Stimulated activated CD4-positive, alpha-beta T cell treated with anti-CD3 and anti-CD28 coated beads, Interleukin-2, amount 100 ng/mL, for 48 hours (primary cell): ENCODE measurements around the gene STRN3.
"Not testable (repeated sequence)": the region's sequence is repeated elsewhere in the genome, so short reads cannot be mapped to it uniquely, and the experiment has no call there.

Experiments
- DNase-seq, 2 donors: peaks; one replicate each; pipeline ENCODE4 v3.0.0-alpha.2; 2020

The STRN3 gene, protein sequence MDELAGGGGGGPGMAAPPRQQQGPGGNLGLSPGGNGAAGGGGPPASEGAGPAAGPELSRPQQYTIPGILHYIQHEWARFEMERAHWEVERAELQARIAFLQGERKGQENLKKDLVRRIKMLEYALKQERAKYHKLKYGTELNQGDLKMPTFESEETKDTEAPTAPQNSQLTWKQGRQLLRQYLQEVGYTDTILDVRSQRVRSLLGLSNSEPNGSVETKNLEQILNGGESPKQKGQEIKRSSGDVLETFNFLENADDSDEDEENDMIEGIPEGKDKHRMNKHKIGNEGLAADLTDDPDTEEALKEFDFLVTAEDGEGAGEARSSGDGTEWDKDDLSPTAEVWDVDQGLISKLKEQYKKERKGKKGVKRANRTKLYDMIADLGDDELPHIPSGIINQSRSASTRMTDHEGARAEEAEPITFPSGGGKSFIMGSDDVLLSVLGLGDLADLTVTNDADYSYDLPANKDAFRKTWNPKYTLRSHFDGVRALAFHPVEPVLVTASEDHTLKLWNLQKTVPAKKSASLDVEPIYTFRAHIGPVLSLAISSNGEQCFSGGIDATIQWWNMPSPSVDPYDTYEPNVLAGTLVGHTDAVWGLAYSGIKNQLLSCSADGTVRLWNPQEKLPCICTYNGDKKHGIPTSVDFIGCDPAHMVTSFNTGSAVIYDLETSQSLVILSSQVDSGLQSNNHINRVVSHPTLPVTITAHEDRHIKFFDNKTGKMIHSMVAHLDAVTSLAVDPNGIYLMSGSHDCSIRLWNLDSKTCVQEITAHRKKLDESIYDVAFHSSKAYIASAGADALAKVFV

GRCh38 chr14:31026077-31026449 lies at the start of gene STRN3:
STRN3 (minus strand) TSS chr14:31026379; CDS start chr14:31026185, 194 bp downstream.
- no peak for DNase-seq

DNA sequence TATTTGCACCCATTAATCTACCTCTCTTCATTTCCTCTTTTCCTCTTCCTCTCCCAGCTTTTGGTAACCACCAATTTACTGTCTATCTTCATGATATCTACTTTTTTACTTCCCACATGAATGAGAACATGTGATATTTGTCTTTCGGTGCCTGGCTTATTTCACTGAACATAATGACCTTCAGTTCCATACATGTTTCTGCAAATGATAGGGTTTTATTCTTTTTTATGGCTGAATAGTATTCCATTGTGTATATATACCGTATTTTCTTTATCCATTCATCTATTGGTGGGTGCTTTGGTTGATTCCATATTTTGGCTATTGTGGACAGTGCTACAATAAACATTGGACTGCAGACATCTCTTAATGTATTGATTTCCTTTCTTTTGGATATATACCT lies 49.0 kb upstream of the STRN3 start:
- no peak for DNase-seq

DNA sequence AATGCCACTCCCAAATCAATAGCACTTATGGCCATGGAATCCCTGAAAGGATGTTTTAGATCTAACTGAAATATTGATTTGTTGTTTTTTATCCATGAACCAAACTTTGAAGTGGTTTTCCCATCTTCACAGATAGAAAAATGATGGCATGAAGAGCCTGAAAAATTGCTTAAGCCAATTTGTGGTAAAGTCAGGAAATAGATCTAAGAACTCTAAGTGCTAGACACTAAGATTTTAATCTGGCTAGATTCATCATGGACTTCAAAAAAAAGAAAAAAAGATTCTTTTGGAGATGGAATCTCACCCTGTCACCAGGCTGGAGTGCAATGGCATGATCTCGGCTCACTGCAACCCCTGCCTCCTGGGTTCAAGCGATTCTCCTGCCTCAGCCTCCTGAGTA lies 45.0 kb upstream of the STRN3 start:
- no peak for DNase-seq

- no peak for DNase-seq
Measured at GRCh38 chr14:31070431-31070830, 44.3 kb upstream of the STRN3 start.

- no peak for DNase-seq
Measured at GRCh38 chr14:31069343-31069742, 43.2 kb upstream of the STRN3 start.

DNA sequence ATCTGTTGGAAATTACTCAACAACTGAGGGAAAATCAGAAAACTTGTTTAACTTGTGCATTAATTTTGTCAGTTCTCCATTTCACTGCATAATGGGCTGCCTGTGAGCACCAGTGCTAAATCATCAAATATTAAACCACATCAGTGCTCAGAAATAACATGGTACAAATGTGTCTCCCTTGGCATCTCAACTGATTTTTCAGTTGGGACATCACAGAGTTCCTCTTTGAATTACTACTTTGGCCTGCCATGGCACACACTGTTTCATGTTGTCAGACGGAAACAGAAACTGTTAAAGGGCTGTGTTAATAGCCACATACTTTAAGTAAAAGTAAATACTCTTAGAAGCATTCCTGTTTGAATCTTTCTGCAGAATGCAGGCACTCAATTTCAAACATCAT lies 42.1 kb upstream of the STRN3 start:
- no peak for DNase-seq

- DNase-seq: not testable (repeated sequence)
Measured at GRCh38 chr14:31062908-31063307, 36.7 kb upstream of the STRN3 start.

GRCh38 chr14:31060253-31060875 lies 34.2 kb upstream of the STRN3 start:
- DNase-seq: no peak

DNA sequence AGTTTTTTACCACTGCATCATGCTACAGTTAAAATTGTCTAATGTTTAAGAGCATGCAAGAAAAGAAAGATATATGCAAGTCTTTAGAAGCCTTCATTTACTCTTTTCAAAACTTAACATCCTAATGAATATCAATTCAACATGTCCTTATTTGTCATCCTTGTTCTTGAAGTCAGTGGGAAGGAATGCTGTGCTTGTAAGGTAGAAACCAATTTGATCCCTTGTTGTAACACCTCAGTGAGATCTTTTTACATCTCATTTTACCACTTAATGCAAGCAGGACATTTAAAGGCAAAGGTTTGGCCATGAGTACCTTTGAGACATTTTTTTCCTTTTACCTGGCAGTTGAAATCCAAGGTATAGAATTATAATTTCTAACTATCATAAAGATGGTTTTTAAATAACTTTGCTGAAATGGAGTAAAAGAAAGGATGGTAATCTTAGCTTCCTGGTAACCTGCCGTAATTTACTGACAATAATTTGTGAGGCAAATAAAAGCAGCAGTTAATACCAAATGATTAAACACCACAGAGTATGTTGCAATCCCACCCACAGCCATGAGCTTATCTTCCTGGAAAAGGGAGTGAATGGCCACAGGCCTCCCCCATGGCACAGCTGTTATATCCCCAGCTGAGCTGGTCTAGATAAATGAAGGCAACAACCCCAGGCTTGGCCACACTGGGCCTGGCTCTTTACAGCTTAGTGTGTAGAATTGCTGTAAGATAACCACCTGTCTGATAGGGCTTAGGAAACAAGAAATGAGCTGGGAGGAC lies 33.2 kb upstream of the STRN3 start:
- no peak for DNase-seq

DNA sequence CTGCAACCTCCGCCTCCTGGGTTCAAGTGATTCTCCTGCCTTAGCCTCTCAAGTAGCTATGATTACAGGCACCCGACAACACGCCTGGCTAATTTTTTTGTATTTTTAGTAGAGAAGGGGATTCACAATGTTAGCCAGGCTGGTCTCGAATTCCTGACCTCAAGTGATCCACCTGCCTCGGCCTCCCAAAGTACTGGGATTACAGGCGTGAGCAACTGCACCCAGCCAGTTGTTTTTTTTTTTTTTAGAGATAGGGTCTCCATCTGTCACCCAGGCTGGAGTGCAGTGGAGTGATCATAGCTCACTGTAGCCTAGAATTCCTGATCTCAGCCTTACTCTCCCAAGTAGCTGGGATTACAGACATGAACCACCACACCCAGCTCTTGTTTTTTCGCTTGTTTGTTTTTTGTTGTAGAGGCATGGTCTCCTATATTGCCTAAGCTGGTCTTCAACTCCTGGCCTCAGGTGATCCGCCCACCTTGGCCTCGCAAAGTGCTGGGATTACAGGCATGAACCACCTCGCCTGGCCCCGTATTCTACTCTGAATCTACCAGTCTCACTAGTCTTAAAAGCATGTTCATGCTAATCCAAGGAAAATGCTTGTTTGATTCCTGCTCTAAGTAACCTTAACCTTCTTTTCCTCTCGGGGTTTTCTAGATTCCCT lies 31.7 kb upstream of the STRN3 start:
- DNase-seq: no peak

DNA sequence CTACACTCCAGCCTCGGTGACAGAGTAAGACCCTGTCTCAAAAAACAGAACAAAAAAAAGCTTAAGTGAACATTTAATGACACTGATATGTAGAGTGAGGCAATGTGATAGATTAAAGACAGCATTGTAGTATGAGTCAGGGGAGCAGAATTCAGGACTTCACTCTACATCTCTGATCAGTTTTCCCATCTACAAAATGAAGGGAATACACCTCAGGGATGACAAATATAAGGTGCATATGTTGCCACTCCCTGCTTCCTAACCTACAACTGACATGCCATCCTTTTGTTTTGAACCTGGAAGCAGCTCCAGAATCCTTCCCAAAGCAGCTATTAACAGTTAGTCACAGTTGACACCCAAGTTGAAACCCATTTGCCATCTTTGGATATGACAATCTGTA lies 30.9 kb upstream of the STRN3 start:
- DNase-seq: no peak

GRCh38 chr14:31052905-31053586 lies 26.9 kb upstream of the STRN3 start:
- not testable (repeated sequence) for DNase-seq

GRCh38 chr14:31051511-31051910 lies 25.3 kb upstream of the STRN3 start:
- no peak for DNase-seq

DNA sequence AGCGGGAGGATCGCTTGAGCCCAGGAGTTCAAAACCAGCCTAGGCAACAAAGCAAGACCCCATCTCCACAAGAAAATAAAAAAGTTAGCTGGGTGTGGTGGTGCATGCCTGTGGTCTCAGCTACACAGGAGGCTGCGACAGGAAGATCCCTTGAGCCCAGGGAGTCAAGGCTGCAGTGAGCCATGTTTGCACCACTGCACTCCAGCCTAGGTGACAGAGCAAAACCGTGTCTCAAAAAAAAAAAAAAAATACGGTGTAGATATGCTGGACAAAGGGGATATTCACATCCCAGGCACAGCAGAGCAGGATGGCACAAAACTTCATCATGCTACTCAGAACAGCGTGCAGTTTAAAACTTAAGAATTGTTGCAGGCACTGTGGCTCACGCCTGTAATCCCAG lies 24.8 kb upstream of the STRN3 start:
- DNase-seq: no peak

- DNase-seq: no peak
Measured at GRCh38 chr14:31047503-31047902, 21.3 kb upstream of the STRN3 start.

DNA sequence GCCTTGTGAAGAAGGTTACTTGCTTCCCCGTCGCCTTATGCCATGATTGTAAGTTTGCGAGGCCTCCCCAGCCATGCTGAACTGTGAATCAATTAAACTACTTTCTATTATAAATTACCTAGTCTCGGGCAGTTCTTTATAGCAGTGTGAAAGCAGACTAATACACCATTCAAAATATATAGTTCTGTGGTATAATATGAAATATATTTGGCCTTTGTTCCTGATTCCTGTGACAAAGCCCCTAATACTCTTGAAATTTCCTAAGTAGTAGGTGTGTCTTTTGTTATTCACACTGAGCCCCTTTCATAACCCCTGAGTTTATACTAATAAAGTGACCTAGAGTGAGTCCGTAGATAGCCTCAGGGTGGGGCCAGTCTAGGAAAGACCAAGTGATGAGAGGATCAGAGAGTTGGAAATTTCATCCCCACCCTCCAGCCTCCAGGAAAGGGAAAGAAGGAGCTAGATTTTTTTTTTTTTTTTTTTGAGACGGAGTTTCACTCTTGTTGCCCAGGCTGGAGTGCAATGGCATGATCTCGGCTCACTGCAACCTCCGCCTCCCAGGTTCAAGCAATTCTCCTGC lies 19.4 kb upstream of the STRN3 start:
- no peak for DNase-seq

DNA sequence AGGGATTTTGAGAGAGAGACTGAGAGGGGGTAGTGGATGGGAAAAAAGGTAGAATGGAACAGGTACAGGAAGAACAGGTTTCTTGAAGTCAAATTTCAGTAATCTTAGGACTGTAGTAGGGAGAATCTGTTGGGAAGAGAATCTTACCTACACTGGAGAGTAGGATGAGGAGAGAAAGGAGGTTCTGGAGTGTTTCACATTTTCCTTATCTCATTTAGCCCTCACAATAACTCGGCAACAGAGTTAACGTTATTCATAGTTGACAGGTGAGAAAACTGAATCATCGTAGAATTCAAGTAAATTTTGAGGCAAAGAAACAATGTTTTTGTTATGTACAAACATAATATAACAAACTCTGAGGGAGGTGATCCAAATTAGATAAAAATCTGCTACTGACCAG lies 17.2 kb upstream of the STRN3 start:
- DNase-seq: no peak

DNA sequence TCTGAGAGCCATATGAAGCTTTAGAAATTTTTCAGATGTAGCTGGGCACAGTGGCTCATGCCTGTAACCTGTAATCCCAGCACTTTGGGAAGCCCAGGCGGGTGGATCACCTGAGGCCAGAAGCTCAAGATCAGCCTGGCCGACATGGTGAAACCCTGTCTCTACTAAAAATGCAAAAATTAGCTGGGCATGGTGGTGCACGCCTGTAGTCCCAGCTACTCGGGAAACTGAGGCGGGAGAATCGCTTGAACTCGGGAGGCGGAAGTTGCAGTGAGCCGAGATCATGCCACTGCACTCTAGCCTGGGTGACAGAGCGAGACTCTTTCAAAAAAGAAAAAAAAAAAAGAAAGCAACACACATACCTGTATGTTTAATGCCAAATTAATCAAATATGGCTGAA lies 16.7 kb upstream of the STRN3 start:
- not testable (repeated sequence) for DNase-seq

GRCh38 chr14:31042300-31042699 lies 16.1 kb upstream of the STRN3 start:
- DNase-seq: no peak

- DNase-seq: no peak
Measured at GRCh38 chr14:31038521-31039166, 12.5 kb upstream of the STRN3 start.

GRCh38 chr14:31037709-31038221 lies 11.6 kb upstream of the STRN3 start:
- DNase-seq: no peak
